COLO668 (cell line): Measurements from ENCODE around the gene NHSL1.

Source experiments
- DNase-seq: peaks from one replicate; lab custom pipeline; 2025; ENCODE audit not compliant: unreplicated experiment; lab: John Stamatoyannopoulos, UW

Gene NHSL1, protein sequence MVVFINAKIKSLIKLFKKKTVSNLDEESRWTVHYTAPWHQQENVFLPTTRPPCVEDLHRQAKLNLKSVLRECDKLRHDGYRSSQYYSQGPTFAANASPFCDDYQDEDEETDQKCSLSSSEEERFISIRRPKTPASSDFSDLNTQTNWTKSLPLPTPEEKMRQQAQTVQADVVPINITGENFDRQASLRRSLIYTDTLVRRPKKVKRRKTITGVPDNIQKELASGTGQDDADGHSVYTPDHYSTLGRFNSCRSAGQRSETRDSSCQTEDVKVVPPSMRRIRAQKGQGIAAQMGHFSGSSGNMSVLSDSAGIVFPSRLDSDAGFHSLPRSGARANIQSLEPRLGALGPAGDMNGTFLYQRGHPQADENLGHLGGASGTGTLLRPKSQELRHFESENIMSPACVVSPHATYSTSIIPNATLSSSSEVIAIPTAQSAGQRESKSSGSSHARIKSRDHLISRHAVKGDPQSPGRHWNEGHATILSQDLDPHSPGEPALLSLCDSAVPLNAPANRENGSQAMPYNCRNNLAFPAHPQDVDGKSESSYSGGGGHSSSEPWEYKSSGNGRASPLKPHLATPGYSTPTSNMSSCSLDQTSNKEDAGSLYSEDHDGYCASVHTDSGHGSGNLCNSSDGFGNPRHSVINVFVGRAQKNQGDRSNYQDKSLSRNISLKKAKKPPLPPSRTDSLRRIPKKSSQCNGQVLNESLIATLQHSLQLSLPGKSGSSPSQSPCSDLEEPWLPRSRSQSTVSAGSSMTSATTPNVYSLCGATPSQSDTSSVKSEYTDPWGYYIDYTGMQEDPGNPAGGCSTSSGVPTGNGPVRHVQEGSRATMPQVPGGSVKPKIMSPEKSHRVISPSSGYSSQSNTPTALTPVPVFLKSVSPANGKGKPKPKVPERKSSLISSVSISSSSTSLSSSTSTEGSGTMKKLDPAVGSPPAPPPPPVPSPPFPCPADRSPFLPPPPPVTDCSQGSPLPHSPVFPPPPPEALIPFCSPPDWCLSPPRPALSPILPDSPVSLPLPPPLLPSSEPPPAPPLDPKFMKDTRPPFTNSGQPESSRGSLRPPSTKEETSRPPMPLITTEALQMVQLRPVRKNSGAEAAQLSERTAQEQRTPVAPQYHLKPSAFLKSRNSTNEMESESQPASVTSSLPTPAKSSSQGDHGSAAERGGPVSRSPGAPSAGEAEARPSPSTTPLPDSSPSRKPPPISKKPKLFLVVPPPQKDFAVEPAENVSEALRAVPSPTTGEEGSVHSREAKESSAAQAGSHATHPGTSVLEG (N-terminal part only)

DNA sequence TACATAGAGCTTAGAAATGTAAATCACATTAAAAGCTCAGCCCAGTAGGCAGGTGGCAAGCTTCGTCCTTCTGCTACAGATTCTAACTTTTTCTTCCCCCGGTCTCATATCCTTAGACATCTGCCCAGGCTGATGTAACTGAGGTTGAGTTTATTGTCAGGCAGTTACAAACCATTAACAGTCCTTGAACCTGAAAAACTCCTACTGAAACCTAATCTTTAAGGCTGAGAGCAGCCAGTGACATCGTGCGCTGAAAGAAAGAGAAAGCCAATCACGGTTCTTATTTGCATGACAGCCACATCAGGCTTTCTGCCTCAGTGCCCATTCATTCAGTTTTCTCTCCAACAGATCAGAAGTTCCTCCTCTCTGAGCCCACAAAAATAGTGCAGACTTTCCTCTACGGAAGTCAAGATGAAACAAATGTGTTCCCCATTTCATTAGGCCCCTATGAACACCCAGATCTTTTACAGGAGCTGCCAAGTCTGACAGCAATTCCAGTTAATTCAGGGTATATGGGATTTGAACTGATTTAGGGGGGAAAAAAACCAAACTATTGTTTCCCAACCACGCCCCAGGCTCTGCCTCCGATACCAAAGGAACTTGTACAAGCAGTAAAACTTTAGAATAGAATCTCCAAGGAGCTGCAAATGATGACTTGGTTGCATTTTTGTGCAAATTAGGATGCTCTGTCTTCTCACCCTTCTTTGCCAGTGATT, at the start of gene NHSL1:
TSS of gene NHSL1 (minus strand) at position 192 of the 716 bp plus-strand sequence. CDS start 204 bp downstream, outside the sequence.
- DNase-seq, result peak; percentile 17

DNA sequence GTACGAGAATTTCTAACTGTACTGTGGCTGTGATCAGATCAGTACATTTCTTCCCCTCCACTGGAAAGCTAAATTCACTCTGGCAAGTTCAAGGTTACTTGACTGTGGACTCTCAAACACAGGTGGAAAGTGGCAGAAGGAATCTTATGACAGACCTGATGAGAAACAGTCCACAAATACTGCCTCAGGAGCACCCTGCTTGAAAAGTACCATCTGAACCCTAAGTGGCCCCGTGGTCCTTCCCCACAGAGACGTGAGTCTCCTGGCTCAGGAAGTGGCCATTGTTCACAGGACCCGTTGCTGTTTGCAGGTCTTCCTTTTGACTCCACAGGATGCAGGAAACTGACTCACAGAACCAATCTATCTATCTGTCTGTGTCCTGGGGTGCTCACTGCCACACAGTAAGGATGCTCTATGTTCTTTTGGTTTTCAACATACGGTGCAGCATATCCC, 47.5 kb upstream of the NHSL1 start:
- no peak for DNase-seq

GRCh38 chr6:138545621-138545980, 46.3 kb upstream of the NHSL1 start:
- no peak for DNase-seq

DNA sequence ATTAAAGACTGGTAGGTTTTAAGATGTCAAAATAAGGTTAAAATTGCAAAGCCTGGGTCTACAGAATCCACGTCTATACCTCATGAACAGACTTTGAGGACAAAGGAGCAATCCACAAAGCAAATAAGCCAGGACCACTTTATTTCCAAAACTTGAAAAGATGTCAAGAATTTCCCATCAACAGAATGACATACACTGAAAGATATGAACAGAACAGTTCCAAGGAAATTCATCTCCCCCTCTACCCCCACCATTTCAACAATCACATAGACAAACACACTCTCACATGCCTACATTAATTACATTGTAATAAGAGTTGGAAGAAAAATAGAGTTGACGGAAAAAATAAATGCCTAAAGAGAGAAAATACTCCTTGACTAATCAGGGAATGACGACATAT, 45.2 kb upstream of the NHSL1 start:
- no peak for DNase-seq

DNA sequence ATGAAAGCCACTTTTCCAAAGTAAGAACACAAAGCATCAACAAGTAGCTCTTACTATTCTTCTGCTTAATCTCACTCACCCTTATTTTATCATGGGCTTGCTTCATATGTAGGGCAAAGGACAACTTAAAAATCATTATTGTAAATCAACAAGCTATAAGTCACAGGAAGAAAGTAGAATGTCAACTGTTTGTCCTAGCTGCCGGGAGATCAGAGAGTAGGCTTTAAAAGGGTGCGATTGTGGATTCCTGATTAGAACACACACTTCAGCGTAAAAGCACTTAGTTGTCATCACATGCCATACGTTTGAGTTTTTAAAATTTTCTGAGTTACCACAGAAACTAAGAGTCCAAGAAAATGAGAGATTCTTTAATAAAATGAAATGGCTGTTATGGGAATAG, 44.4 kb upstream of the NHSL1 start:
- DNase-seq, result no peak

GRCh38 chr6:138541823-138542481, 42.7 kb upstream of the NHSL1 start:
- DNase-seq, result no peak

GRCh38 chr6:138540468-138540867, 41.2 kb upstream of the NHSL1 start:
- DNase-seq, result no peak

DNA sequence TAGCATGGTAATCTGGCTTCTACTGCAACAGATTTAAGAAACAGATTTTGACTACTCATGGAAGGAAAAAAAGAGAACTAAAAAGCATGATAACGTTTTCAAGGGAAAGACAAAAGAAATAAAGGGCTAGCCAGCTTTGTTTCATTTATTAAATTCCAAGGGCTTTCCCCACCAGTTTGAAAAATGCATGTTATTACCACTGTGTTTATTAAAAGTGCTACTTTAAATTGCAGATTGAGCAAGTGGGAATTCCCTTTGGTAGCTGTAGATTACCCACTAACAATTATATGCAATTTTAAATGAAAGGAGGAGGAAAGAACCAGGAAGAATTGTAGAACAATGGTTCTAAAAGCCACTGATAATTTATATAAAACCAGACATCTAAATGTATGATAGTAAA, 40.6 kb upstream of the NHSL1 start:
- no peak for DNase-seq

- DNase-seq, result no peak
Observed at GRCh38 chr6:138538390-138539031, 39.2 kb upstream of the NHSL1 start.

GRCh38 chr6:138537106-138537505, 37.8 kb upstream of the NHSL1 start:
- no peak for DNase-seq

DNA sequence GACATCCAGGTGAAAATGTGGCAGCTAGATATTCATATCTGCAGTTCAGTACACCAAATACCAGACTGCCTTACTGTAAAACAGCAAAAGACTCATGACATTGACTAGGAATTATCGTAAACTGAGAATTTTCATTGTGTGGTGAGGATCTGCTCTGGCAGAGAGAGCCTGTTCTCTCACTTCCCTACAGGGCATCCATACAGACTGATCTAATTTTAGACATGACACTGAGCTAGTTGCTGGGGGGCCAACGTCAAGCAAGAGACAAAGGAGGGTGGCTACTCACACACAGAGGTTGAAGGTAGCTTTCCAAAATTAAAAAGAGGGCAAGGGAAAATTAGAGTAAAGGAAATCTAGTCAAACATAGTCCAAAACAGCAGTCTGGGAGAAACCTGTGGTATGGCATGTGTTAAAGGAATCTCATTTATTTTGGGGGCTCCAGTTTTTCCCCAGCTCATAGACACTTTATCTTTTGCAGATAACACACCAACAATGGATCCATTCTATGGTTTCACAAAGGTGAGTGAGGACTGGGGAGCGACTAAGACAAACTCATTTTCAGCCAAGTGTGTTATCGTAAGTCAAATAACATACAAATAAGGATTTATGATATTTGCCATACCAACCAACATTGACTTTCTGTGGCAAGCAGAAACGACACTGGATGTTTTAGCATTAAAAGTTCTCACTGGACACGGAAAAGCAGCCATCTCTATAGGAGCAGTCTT, 36.6 kb upstream of the NHSL1 start:
- DNase-seq, result no peak

DNA sequence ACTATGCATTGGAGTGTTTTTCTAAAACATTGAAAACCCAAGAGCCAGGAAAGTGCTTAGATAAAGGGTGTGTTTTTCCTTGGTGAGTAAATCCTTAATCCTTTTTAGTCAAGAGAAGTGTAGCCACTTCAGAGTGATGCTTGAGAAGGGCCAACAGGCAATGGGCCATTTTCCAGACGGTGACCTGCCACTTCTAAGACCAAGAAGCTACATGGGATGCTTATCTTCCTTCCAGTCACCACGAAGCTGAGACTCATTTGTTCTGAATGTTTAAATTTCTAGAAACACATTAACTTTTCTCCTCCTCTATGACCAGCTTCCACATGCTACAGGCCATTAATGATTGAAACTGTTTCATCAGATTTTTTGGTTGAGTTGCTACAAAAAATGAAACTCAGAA, 34.4 kb upstream of the NHSL1 start:
- DNase-seq, result no peak

GRCh38 chr6:138531387-138531786, 32.1 kb upstream of the NHSL1 start:
- no peak for DNase-seq

- DNase-seq, result no peak
Observed at GRCh38 chr6:138529478-138529877, 30.2 kb upstream of the NHSL1 start.

DNA sequence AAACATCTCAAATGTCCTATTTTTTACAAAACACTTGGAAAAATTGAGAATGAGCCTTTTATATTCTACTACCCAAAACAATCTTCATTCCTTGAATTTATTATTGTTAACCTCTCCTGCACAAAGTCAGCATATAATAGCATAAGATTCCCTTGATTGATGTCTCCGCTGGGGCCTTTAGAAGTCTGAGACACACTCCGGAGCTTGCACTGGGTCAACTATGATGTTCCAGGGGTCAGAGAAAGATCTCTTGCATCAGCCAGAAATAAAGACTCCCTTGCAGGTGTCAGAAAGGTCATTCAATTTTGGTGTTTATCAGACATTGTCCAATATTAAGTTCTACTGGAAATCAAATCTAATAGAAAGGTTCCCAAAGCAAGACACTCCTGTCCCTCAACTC, 29.7 kb upstream of the NHSL1 start:
- DNase-seq, result no peak

DNA sequence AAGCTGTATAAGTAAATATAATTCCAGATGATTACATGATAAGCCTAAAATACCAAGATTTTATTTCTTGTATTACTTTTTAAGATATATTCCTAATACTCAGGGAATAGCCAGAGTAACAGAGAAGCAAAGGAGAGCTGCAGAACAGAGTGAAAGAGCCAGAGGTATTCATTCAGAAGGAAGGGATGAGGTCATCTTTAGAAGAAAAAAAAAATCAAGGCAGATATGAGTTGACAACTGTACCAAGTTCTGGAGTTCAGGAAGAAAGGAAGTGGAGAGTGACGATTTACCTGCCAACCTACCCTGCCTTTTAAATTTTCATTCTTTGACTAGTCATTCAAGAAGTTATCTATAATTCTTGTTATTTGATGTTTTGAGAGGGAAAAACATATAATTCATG, 28.8 kb upstream of the NHSL1 start:
- DNase-seq, result no peak

DNA sequence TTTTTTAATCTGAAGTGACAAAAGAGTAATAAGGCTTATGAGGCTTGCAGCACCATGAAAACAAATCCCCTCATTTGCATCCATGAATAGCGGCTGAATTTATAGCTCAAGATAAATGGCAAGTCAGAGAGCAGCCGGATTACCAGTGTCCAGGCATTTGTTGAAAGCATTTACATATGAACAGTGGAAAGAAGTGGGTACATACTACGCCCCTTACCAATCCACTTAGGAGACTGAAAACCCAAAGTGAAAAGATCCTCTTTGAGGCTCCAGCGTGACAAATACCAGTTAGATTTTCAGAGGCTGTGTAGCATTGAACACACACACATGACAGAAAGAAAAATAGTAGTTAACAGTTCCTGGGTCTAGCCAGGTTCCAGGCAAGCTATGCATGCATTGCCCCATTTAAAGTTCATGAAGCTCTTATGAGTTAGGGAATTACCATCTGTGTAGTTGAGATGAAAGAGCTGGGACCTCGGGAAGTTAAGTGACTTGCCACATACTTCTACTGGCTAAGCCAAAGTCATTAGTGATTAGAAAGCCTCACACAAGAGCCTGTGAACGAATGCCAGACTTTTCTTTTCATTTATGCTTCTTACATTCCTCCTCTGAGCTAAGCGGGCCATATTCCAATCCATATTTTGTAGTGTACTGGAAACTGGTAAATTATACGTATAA, 28.3 kb upstream of the NHSL1 start:
- DNase-seq, result no peak

DNA sequence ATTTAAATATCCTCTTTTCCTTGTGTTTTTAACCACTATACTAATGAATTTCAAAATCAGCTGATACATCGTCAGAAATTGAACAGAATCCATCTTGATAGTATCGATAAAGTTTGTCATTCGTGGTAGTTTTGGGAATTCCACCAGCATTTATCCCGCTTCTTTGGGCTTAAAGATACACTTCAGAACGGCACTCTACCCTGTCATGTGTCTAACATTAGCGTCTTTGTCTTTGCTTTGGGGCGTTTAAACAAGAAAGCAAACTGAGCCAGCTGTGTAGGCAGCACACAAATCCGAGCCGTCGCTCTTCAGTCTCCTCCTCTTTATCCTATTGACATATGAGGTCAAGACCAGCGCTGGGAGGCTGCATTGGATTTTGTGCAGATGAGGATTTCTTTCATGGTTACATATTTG, 27.5 kb upstream of the NHSL1 start:
- DNase-seq, result no peak
